ENCODE results near the gene KRIT1. TPM values are rescaled to one million over a fixed set of nuclear protein-coding genes. Genes with fewer than 3 reads are reported as not detected.
A peak's percentile ranks its signal among the peaks of the same experiment; 100 is the strongest.

KRIT1 gene
- total and polyA plus RNA-seq, 4 experiments from 2014 or later: 7.7 to 80.7 (median 43.7) TPM

DNA sequence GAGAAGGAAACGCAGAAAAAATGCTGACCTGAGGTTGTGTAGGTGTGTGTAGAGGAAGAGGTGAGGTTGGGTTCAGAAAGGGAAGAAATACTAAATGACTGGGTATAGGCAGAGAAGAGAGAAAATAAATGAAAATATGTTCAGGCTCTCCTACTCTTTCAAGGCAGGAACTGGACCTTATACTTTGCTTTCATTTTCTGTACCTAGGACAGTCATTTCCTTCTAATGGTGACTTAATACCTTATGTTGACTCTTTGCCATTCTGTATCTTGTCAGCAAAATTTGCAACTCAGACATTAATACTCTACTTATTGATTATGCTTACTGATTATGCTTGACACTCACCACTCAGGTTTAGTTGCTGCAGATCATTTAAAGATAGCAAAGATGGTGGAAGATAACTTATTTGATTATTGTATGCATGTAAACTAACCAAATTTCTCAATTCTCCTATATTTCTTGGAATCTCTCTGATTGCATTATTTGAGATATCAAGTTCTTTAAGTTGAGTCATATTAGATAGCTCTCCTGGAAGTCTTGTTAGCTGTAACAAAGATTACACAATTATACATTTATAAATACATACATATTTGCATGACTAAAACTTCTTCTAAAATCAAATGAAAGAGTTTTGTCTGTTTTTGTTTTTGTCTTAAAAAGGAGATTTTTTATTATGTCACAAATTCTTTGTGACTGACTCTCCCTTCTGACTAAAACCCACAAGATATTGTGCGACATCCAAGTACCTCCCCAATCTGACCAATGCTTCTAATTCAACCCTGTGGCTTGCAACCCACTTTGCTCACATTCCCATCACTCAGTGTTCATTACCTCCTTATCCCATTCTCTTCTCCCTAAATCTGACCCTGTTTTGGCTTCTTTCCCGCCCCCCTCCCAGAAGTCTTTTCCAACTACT is 86.8 kb downstream of the KRIT1 start:
- no peak for DNase-seq
- Histone ChIP-seq H3K36me3 (ENCODE audit: insufficient read depth, low read length) (no peaks in the 10 kb centered on the region), H3K9me3 (ENCODE audit: control insufficient read depth in 1 of 2, low read length in 2 of 2) (no peaks in the 10 kb centered on the region), H3K4me1 (ENCODE audit: insufficient read depth, low read length) (no peaks in the 10 kb centered on the region), H3K27ac (ENCODE audit: low read depth, low read length) (no peak overlapping the region), H3K27me3 (ENCODE audit: insufficient read depth, low read length) (no peaks in the 10 kb centered on the region), H3K4me3 (ENCODE audit: low read length in 2 of 2) (no peak overlapping the region)
- no peak overlapping the region for H3K27ac Mint-ChIP-seq
- peak overlapping the region in 1 of 8 donors; percentile 5 for H3K4me3 Mint-ChIP-seq
- peaks cover 3 to 11% of the 10 kb centered on the region in 2 donors for H3K27me3 Mint-ChIP-seq
- POLR2A ChIA-PET (ENCODE audit: partially characterized antibody): no interaction called here
- intact Hi-C loops (cut with micrococcal nuclease): no loop called here
- H3K4me1 Mint-ChIP-seq: no peaks in the 10 kb centered on the region
- CTCF ChIA-PET (ENCODE audit: partially characterized antibody): no interaction called here
- no peaks in the 10 kb centered on the region for H3K36me3 Mint-ChIP-seq
- no peaks in the 10 kb centered on the region for H3K9me3 Mint-ChIP-seq

DNA sequence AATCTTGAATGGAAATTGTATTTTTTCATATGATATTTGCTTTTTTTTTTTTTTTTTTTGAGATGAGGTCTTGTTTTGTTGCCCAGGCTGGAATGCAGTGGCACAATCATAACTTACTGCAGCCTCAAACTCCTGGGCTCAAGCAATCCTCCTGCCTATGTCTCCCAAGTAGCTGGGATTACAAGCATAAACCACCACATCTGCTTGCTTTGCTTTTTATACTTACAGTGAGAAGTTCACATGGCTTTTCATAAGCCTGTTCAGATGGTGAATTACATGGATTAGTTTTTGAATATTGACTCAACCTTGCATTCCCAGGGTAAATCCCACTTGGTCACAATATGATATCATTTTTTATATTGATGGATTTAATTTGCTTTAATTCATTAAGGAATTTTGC is 88.7 kb downstream of the KRIT1 start:
- Mint-ChIP-seq H3K4me1 (no peaks in the 10 kb centered on the region), H3K4me3 (no peak overlapping the region), H3K9me3 (no peaks in the 10 kb centered on the region), H3K27ac (no peak overlapping the region), H3K36me3 (no peaks in the 10 kb centered on the region), H3K27me3 (peaks cover 3 to 11% of the 10 kb centered on the region in 2 donors)
- H3K27me3 ChIP-seq (ENCODE audit: insufficient read depth, low read length): no peaks in the 10 kb centered on the region
- ChIA-PET POLR2A (ENCODE audit: partially characterized antibody) (interaction anchor here (0.6 kb wide), 1 partner anchor 123 kb away, joined by 3 read pairs; no protein-coding TSS in a partner anchor), CTCF (ENCODE audit: partially characterized antibody) (interaction anchor here (0.8 kb wide), 1 partner anchor 26 kb away, joined by 3 read pairs; no protein-coding TSS in a partner anchor)
- H3K9me3 ChIP-seq (ENCODE audit: control insufficient read depth in 1 of 2, low read length in 2 of 2): no peaks in the 10 kb centered on the region
- no peak overlapping the region for H3K4me3 ChIP-seq (ENCODE audit: low read length in 2 of 2)
- no peaks in the 10 kb centered on the region for H3K4me1 ChIP-seq (ENCODE audit: insufficient read depth, low read length)
- intact Hi-C loops (cut with micrococcal nuclease): no loop called here
- no peak for DNase-seq
- H3K27ac ChIP-seq (ENCODE audit: low read depth, low read length): no peak overlapping the region
- no peaks in the 10 kb centered on the region for H3K36me3 ChIP-seq (ENCODE audit: insufficient read depth, low read length)

DNA sequence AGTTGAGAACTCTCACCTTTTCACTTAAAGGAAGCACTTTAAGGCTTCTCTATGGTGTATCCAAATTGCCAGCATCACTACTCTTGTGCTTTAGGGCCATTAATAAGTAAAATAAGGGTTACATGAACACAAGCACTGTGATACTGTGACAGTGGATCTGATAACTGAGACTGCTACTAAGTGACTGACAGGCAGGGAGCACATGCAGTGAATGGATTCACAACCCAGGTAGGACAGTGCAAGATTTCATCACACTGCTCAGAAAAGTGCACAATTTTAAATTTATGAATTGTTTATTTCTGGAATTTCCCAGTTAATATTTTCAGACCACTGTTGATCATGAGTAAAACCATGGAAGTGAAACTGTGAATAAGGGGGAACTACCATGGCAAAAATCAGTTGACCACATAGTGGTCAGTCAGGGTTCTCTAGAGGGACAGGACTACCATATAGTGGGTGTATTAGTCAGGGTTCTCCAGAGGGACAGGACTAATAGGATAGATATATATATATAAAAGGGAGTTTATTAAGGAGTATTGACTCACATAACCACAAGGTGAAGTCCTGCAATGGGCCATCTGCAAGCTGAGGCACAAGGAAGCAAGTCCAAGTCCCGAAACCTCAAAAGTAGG is 90.5 kb downstream of the KRIT1 start:
- intact Hi-C loops (cut with micrococcal nuclease): no loop called here
- Histone ChIP-seq H3K27ac (ENCODE audit: low read depth, low read length) (no peak overlapping the region), H3K4me3 (ENCODE audit: low read length in 2 of 2) (no peak overlapping the region), H3K36me3 (ENCODE audit: insufficient read depth, low read length) (no peaks in the 10 kb centered on the region), H3K27me3 (ENCODE audit: insufficient read depth, low read length) (no peaks in the 10 kb centered on the region), H3K9me3 (ENCODE audit: control insufficient read depth in 1 of 2, low read length in 2 of 2) (no peaks in the 10 kb centered on the region), H3K4me1 (ENCODE audit: insufficient read depth, low read length) (no peaks in the 10 kb centered on the region)
- POLR2A ChIA-PET (ENCODE audit: partially characterized antibody): no interaction called here
- CTCF ChIA-PET (ENCODE audit: partially characterized antibody): no interaction called here
- Mint-ChIP-seq H3K27me3 (peaks cover 0 to 8% of the 10 kb centered on the region in 2 donors), H3K4me3 (no peak overlapping the region), H3K36me3 (no peaks in the 10 kb centered on the region), H3K9me3 (no peaks in the 10 kb centered on the region), H3K27ac (no peak overlapping the region), H3K4me1 (no peaks in the 10 kb centered on the region)
- no peak for DNase-seq

DNA sequence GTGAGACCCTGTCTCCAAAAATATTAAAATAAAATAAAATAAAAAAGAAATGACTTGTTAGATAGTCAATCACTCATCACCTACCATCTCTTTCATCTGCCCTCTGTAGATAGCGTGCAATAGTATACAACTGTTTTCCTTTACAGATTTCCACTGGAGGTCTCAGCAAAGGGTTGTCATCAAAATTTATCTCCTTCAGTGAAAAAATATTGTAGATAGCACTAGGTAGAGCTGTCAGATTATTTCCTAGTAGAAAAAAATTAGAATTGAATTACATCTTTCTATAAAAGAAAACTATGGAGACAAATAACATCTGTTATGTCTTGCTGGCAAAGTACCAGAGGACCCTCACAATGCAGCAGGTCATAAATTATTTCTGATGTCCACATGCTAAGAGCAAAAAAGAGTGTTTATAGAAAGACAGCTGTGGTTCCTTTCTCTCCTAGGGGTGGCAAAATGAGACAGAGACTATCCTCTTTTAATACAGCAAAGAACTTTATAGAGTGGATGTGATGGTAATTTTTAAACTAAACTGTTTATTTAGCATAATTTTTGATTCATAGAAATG is 95.2 kb downstream of the KRIT1 start:
- intact Hi-C loops (cut with micrococcal nuclease): no loop called here
- no peak for DNase-seq
- Histone ChIP-seq H3K4me1 (ENCODE audit: insufficient read depth, low read length) (no peaks in the 10 kb centered on the region), H3K4me3 (ENCODE audit: low read length in 2 of 2) (no peak overlapping the region), H3K36me3 (ENCODE audit: insufficient read depth, low read length) (no peaks in the 10 kb centered on the region), H3K27me3 (ENCODE audit: insufficient read depth, low read length) (no peaks in the 10 kb centered on the region), H3K27ac (ENCODE audit: low read depth, low read length) (no peak overlapping the region), H3K9me3 (ENCODE audit: control insufficient read depth in 1 of 2, low read length in 2 of 2) (no peaks in the 10 kb centered on the region)
- Mint-ChIP-seq H3K36me3 (no peaks in the 10 kb centered on the region), H3K4me3 (no peak overlapping the region), H3K9me3 (no peaks in the 10 kb centered on the region), H3K4me1 (no peaks in the 10 kb centered on the region), H3K27ac (no peak overlapping the region), H3K27me3 (peaks cover 0 to 4% of the 10 kb centered on the region in 2 donors)
- ChIA-PET POLR2A (ENCODE audit: partially characterized antibody) (no interaction called here), CTCF (ENCODE audit: partially characterized antibody) (no interaction called here)

DNA sequence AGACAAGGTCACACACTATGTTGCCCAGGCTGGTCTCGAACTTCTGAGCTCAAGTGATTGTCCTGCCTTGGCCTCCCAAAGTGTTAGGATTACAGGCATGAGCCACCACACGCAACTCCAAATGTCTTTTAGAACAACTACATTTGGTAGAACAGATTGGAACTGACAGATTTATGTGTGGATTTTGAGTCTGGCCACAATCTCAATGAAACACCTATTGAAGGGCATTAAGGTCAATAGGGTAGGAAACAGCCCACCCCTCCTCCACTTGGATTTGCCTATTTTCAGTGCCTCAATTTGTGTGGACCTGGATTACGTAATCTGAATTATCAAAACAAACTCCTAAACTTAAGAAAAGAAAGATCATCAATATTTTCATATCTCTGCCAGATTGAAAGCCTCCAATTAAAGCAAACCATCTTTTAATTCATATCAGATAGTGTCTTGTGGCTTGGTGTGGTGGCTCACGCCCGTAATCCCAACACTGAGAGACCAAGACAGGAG is 95.9 kb downstream of the KRIT1 start:
- Histone ChIP-seq H3K27me3 (ENCODE audit: insufficient read depth, low read length) (no peaks in the 10 kb centered on the region), H3K4me1 (ENCODE audit: insufficient read depth, low read length) (no peaks in the 10 kb centered on the region), H3K4me3 (ENCODE audit: low read length in 2 of 2) (no peak overlapping the region), H3K36me3 (ENCODE audit: insufficient read depth, low read length) (no peaks in the 10 kb centered on the region), H3K9me3 (ENCODE audit: control insufficient read depth in 1 of 2, low read length in 2 of 2) (no peaks in the 10 kb centered on the region), H3K27ac (ENCODE audit: low read depth, low read length) (no peak overlapping the region)
- Mint-ChIP-seq H3K27me3 (peaks cover 0 to 1% of the 10 kb centered on the region in 2 donors), H3K36me3 (no peaks in the 10 kb centered on the region), H3K9me3 (no peaks in the 10 kb centered on the region), H3K4me1 (no peaks in the 10 kb centered on the region), H3K27ac (no peak overlapping the region), H3K4me3 (no peak overlapping the region)
- CTCF ChIA-PET (ENCODE audit: partially characterized antibody): no interaction called here
- DNase-seq: no peak
- intact Hi-C loops (cut with micrococcal nuclease): no loop called here
- POLR2A ChIA-PET (ENCODE audit: partially characterized antibody): no interaction called here

Small RNAs within 50 kb of the gene (microRNA-seq; reads per million reads assigned to microRNA genes)
- not detected for gene MIR1285-1 (ENCODE audit: borderline microRNAs expressed, borderline number of aligned reads, borderline replicate concordance)

Other genes starting within 250 kb of the KRIT1 start
- gene CYP51A1, start 111.4 kb downstream of the KRIT1 start, total RNA-seq: 10 to 100 TPM; 14.3 to 15.2 TPM
- 10 to 100 TPM; 12.9 to 14.1 TPM for gene CYP51A1, start 111.4 kb downstream of the KRIT1 start, polyA plus RNA-seq
- gene LRRD1, start 66.8 kb downstream of the KRIT1 start, total RNA-seq: not detected
- not detected for gene LRRD1, start 66.8 kb downstream of the KRIT1 start, polyA plus RNA-seq
- gene ANKIB1, start 60 bp upstream of the KRIT1 start, total RNA-seq: 10 to 100 TPM; 77.7 to 78.5 TPM
- 10 to 100 TPM in 1 of 2 donors, 1 to 10 TPM in 1; 3.7 to 10.2 TPM for gene ANKIB1, start 60 bp upstream of the KRIT1 start, polyA plus RNA-seq
- gene GATAD1, start 201.6 kb upstream of the KRIT1 start, total RNA-seq: 10 to 100 TPM; 31.9 to 34.8 TPM
- gene GATAD1, start 201.6 kb upstream of the KRIT1 start, polyA plus RNA-seq: 1 to 10 TPM; 5.1 to 7.8 TPM
- gene ERVW-1, start 232.0 kb upstream of the KRIT1 start, total RNA-seq: under 1 TPM in 1 of 2 experiments, not detected in 1; 0.12 TPM
- gene ERVW-1, start 232.0 kb upstream of the KRIT1 start, polyA plus RNA-seq: not detected

Measured in CD4-positive, alpha-beta memory T cell (primary cell).